Skeletal muscle cell (primary cell): ENCODE results near the gene FGFBP1.

ENCODE experiments used
- DNase-seq: peaks from one replicate; pipeline ENCODE4 v3.0.0-alpha.2; 2010; ENCODE audit warnings: low read depth
- H3K4me3 ChIP-seq: 2 replicates; pipeline ENCODE4 v1.5.1; 2011; ENCODE audit warnings: low read depth, mild to moderate bottlenecking, control low read depth, low read length, moderate library complexity

The FGFBP1 gene

DNA sequence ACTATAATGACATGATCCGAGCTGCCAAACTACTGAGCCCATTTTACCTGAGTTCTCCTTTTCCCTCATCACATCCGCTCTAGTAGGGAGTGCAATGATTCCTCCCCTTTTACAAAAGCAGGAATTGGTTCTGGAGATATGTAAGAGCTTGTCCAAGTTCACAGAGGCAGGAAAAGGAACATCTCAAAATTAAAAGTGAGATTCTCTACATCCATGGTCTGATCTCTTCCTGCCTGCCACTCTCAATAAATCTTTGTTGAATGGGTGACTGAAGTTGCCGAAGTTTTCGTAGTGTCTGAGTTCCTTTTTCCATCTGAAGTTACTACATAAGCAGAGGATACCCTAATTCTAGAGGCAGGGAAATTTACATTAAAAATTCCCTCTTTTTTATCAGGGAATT is at the start of gene FGFBP1:
TSS of gene FGFBP1 (minus strand) at position 101 of the 400 bp plus-strand sequence. CDS start 2,108 bp downstream, outside the sequence.
- no peak within 1 kb of the TSS for H3K4me3 ChIP-seq
- DNase-seq: no peak

DNA sequence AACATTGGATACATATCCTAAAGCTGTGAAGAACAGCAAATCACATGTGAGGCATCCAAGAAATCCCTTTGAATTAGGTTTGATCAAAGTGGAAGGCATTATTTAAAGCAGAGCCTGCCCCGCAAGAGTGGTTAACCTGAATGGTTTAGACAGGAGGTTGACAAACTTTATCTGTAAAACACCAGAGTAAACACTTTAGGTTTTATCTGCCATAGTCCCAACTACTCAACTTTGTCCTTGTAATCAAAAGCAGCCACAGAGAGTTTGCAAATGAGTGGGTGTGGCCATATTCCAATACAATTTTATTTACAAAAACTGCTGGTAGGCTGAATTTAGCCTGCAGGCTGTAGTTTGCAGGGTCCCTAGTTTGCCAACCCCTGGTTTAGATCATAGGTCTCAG is 49.7 kb upstream of the FGFBP1 start:
- H3K4me3 ChIP-seq: no peak overlapping the region
- DNase-seq: no peak

DNA sequence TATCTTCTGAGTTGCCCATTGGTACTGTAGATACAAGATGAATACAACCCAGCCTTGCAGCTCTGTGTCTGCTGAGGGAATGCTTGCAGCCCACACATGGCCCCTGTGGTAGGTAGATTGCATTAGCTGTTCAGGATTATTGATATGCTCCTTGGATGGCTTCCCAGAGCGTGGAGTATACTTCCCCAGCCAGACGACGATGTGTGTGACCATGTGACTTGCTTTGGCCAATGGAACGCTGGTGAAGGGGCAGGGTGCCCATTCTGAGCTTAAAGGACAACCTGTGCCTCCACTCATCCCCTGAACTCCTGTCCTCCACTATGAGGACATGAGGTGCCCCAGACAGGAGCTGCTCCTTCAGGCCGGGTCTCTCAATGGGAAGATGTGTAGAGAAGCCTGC is 48.4 kb upstream of the FGFBP1 start:
- DNase-seq: no peak
- H3K4me3 ChIP-seq: no peak overlapping the region

DNA sequence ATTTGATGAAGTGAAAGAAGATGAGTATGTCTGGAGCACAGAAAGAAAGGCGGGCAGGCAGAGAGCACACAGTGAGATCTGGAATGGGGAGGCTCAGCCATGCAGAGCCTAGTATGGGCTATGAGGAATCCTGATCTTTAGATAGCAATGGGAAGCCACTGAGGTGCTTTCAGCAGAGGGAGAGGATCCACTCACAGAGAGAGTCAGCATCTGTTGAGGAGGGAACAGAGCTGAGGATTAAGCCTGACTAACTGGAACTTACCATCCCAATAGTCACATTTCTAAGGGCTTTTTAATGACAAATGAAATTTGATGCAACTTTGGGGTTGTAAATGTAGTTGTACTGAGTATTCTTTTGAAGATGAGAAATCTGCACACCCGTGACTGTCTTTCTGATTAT is 45.1 kb upstream of the FGFBP1 start:
- no peak for DNase-seq
- no peak overlapping the region for H3K4me3 ChIP-seq

DNA sequence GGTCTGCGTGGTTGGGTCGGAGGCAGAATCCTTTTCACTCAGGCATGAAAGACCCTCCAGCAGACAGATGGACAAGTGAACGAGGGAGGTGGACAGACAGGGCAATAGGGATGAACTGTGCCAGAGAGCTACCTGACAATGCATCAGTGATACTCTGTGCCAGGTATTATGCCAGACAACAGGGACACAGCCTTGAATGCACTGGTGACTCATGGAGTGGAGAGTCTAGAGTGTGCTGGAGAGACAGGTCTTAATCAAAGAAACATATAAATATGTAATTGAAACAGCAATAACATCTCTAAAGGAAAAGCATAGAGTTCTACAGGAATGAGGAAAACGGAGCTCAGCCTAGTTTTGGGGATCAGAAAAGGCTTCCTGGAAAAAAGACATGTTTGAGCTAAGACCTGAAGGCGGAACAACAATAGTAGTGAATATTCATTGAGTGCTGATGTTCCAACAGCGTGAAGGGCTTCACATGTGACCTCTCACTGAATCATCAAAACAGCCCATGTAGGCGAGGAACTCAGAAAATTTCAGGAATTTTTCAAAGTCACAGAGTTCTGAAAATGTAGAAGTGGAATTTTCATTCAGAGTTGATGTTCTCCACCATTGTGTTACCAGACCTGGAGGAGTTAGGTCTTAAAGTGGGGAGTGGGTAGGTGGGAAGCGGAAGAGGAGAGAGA is 44.4 kb upstream of the FGFBP1 start:
- no peak overlapping the region for H3K4me3 ChIP-seq
- no peak for DNase-seq

DNA sequence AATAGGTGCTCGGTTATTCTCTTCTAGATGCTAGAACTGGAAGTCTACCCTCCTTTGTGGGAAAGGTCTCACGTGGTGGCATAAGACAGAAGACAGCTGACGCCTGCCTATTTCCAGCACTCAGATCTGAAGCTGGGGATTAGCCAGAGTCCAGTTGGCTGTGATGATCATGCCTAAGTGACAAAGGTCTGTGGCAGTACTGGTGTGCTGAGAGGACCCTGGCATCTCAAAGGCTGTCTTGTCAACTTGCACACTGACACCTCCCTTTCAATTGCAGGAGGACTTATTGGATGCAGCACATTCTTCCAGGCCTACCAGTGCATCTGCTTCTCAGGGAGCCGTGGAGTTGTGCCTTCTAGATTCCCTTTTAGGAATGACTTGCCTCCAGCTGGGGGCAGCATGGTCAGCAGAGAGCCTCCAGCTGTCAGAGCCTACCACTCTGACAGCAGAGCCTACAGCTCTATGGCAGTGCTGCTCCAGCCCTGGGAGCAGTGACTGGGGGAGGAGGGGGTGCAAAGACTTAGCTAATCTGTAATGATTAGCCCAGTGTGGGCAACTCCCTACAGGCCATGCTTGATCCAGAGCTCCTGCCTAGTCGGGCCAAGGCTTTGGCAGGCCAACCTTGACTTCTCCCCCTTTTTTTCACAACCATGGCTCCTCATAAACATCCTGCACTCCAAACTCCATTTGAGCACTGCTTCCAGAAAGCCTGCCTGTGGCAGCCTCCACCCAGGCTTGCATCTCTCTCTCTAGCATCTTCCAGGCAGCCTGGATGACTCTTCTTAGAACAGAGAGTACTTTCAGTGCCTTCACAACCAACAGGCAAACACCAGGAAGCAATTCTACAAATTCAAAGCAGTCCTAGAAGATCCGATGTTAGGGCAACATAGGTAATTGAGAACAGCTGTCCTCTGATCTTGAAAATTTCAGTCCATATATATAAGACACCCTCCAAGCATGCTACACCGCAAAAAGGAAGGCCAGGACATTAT is 38.2 kb upstream of the FGFBP1 start:
- no peak for DNase-seq

DNA sequence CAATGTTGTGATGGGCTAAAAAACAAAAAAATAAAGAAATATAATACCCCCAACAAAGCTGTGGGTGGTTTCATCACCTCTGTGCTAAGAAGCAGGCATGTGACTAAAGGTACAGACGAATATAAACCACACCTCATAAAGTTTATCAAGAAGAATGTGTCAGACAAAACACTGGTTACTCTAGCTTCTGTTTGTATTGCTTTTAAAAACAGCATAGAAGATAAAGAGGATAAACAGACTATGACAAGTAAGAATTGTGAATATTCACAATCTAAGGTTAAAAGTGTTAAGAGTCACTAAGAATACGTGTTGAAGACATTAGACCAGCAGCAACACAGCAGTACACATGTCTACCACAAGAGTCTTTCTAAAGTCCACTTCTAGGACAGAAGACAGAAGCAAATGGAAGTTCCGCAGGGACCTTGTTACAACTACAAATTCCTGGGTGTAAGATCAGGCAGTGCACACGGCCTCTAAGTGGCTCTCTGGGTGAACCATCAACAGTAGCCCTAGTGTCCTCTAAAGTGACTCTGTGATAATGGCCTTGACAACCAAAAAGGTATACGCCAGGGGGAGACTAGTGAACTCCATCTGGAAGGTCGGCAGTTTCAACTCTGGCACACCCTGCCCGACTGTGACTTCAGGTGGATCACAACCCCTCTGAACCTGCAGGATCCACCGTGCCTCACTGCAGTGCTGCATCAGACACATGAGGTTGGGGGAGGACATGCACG is 32.7 kb upstream of the FGFBP1 start:
- no peak overlapping the region for H3K4me3 ChIP-seq
- no peak for DNase-seq

More for the DNA sequence above, 38.2 kb upstream of the FGFBP1 start:
- no peak overlapping the region for H3K4me3 ChIP-seq

DNA sequence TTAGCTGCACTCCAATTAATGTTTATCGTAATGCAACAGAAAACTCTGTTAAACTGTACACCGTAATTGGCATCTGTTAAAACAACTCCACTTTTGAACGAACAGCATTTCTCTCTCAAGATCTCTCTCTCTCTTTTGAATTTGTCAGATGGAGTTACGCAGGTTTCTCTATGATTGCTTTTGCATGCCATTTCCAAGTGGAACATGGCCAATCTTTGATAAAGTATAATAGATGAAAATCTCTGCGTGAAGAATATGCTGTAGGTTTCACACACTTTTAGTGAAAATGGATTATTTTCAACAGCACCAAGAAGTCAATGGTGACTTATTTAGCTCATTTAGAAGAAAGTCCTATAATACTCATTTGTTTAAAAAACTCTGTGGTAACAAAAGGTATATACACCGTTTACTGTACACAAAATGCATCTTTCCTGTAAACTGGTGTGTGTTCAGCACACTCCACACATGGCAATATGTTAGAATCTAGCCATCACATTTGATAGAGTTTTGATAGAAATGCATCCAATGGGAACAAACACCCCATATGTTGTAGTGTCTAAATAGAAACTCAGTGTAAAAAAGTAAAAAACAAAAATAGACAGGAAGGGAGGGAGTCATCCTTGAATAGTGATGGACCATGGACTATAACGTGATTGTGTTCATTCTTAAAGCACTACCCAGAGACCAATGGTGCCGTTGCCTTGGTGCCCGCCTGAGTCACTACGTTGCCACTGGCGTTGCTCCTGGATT is 30.2 kb upstream of the FGFBP1 start:
- no peak for DNase-seq
- no peak overlapping the region for H3K4me3 ChIP-seq

DNA sequence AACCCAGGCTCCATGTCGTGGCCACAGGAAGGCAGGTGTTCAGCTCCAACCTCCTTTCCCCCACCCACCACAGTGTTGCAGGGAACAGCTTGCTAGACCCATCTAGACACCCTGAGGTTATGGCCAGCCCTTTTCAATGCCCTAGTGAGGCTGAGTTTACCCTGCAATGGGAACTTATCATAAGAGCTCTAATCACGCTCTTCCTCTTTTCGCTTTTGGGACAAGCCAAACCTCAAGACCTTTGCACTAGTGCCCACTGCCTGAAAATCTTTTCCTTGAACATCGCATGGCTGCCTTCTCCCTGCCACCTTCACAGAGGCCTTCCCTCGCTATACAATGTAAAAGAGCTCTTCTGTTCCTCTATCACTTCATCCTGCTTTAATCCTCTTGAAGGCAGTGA is 26.8 kb upstream of the FGFBP1 start:
- no peak for DNase-seq
- H3K4me3 ChIP-seq: no peak overlapping the region

DNA sequence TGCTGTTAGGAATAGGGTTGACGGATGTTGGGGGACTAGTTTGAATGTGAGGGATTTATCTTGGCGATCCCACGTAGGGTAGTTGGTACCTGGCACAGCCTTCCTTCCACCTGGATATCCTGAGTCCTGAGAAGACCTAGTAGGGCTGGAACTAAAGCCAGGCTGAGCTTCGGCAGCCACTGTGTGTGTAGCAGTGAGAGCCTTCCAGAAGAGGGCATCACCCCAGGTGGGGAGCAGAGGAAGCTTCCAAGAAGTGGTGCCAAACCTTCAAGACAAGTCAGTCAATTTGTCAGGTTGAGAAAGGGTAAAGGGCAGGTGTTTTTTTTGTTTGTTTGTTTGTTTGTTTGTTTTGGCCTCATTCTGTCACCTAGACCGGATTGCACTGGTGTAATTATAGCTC is 25.6 kb upstream of the FGFBP1 start:
- DNase-seq: no peak
- no peak overlapping the region for H3K4me3 ChIP-seq

DNA sequence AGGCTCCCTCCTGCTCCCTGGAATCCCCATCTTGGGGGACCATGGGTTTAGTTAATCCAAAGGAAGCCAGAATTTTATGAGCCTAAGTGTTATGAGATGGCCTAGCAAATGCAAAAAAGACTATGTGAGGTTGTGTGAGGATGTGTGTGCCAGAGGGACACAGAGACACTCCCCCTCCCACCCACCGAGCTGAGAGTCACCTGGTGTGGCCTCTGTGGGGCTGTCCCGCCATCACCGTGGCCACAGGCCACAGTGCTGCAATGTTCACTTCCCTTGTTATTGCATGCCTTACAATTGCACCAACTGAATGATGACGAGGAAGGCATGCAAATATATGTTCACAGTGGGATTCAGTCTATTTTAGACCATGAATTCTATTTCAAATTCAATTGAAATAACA is 25.0 kb upstream of the FGFBP1 start:
- H3K4me3 ChIP-seq: no peak overlapping the region
- no peak for DNase-seq

DNA sequence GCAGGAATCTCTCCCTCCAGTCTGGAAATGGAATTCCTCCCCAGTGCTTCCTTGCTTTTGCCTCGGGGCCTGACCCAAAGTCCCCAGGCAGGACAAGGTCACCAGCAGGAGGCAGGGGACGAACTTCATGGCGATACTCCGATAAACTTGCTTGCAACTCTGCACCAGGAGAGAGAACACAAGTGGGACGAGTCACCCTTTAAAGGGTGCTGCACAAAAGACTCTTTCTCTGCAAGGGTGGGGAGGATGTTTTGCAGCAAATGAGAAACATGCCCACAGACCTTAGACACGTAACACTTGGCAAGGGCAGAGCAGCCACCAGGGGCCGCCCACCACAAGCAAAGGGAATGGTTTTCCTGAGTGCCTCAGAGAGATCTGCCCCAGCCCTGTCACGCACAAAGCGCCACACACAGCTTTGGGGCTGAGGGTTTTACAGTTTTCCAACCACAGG is 24.5 kb upstream of the FGFBP1 start, which contains the start of gene FGFBP2:
TSS of gene FGFBP2 (minus strand) at position 175 of the 451 bp plus-strand sequence. CDS start at position 129, 46 bp downstream.
- H3K4me3 ChIP-seq: no peak within 1 kb of the TSS
- DNase-seq: no peak

DNA sequence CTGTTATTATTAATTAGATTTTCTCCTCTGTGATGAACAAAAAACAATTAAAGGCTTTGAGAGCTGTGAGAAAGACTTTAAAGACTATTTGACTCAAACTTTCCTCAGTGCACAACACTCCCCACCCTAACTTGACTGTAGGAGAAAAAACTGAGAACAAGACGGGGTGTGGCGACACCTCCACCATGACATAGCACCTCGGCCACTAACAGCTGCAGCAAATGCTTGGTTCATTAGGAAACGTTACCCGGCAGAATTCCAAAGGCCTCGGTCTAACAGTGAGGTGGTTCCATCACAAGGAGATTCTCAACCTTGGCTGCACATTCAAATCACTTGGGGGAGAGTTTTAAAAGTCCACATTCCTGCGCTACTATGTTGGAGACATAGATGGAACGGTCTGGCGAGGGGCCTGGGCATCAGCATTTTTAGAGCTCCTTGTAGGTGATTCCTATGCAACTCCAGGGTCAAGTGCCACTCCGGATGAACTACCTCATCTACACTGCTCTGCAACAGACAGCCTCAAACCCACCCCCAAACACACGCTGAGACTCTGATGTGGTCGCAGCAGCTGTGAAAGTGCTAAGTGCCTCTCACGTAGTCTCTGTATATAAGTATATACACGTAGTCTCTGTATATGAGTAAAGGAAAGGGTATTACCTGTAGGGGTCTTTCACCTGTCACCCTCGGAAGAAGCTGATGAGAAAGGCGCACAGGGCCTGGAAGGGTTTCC is 23.4 kb upstream of the FGFBP1 start:
- DNase-seq: no peak
- H3K4me3 ChIP-seq: no peak overlapping the region

DNA sequence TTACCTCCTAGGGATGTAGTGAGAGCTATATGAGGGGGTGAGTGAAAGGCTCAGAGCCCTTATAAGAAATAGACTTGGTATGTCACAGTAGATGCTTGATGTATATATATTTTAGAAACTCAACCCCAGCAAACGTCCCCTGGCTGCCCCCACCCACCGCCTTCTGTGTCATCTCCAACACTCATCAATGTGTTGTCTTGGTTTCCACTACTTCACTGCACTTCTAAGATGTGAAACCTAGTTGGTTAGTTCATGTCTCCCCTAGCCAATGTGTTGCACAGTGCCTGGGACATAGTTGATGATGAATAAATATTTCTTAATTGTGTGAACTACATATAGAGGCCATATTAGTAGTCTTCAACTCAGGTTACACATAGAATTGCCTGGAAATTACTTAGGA is 20.0 kb upstream of the FGFBP1 start:
- H3K4me3 ChIP-seq: no peak overlapping the region
- no peak for DNase-seq

DNA sequence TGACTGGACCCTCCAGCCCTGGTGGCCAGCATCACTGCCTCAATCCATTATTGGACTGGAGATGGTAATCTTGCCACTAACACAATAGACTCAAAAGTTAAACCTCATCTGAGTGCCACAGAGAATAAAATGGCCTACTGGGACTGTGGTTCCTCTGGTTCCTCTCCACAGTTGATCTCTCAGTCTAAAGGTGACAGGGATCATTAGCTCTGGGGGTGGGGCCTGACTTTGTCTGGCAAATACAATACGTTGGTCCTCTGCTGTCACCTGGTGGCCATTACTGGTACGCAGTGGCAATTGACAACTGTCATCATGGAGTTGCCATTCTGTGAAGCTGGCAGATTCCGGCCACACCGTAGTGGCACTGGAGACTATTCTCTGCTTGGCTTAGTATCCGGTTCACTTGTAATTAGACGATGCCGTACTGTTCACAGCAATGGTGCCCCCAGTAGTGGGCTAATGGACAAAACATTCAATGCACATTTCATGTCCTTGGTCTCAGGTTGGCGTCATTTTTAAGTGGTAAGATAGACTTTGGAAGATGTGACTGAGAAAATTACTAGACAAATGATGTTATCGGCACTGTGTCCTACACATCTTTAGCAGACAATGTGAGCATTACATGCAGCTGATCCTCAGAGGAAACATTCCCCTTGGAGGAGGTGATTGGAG is 17.8 kb upstream of the FGFBP1 start:
- DNase-seq: no peak

DNA sequence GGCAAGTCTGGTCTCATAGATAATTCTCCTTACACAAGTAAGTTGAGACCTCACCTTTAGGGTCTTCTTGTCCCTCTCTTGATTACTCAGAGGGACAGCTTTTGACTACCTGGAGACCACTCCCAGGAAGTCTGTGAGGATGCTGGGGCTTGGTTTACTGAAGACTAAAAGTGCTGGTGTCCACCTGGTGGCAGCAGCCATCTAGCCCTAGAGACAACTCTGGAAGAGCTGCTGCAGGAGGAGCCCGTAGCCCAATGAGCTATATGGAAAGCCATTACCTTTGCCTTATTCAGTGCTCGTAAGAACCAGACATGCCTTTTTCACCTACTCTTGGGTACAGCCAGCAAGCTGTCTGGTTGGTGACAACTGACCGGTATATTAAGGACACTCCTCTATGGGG is 17.1 kb upstream of the FGFBP1 start:
- H3K4me3 ChIP-seq: no peak overlapping the region
- no peak for DNase-seq

More for the DNA sequence above, 17.8 kb upstream of the FGFBP1 start:
- no peak overlapping the region for H3K4me3 ChIP-seq

DNA sequence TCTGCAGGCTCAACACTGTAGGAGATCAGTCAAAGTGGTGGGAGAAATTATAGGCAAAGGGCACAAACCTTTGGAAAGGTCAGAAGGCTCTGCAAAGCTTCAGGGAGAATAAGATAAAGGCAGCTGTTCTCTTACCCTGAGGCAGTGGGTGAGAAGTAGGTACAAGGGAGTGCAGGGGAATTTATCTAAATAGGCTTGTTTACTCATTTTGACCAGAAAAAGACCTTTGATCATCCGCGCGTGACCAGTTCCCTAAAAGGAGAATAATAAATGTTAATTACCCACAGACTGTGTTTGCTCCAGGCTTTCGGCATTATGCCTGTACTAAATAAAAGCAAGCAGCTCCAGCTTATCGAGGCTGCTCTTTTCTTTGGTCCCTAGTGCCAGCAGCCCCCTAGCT is 15.1 kb upstream of the FGFBP1 start:
- no peak for DNase-seq
- H3K4me3 ChIP-seq: no peak overlapping the region

DNA sequence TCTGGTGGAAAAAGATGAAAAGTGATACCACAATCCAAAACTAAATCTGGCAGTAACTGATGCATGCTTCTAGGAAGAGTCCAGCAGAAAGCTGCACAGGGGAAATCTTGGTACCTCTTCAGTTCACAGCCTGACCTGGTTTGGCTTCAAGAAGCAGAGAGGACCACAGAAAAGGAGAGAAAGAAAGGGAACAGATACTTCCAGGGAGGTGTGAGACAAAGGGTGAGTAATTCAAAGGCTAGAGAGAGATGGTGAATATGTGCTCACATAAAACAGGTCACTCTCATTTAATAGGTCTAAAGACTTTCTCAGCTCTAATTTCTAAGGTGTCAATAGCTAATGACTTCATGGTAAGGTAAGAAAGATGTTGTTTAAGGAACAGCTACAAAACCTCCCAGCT is 13.2 kb upstream of the FGFBP1 start:
- H3K4me3 ChIP-seq: no peak overlapping the region
- DNase-seq: no peak
